C4-2B (cell line): ENCODE measurements around the gene CDH23.

Experiments
- H3K27ac ChIP-seq: fragments of 450-650 bp; 2 replicates; pipeline ENCODE4 v1.5.1; 2017
- CTCF ChIP-seq: fragments of 450-650 bp; conservative IDR thresholded peaks from 2 replicates; pipeline ENCODE4 v1.5.1; 2017; ENCODE audit warnings: mild to moderate bottlenecking
- ZFX ChIP-seq: fragments of 450-650 bp; IDR thresholded peaks from 2 replicates; pipeline ENCODE4 v1.6.1; 2017

The CDH23 gene

GRCh38 chr10:71836596-71836974 is 439.9 kb downstream of the CDH23 start:
- no peak for TF ChIP-seq CTCF
- H3K27ac ChIP-seq: no peak overlapping the region

GRCh38 chr10:71837098-71837827 is 440.5 kb downstream of the CDH23 start:
- no peak for TF ChIP-seq ZFX
- no peak for TF ChIP-seq CTCF
- H3K27ac ChIP-seq: no peak overlapping the region

GRCh38 chr10:71838264-71839211 is 441.8 kb downstream of the CDH23 start:
- TF ChIP-seq ZFX (no peak), CTCF (no peak)
- H3K27ac ChIP-seq: no peak overlapping the region

GRCh38 chr10:71840177-71840957 is 443.6 kb downstream of the CDH23 start:
- TF ChIP-seq CTCF (no peak), ZFX (no peak)
- no peak overlapping the region for H3K27ac ChIP-seq

GRCh38 chr10:71840958-71841335 is 444.2 kb downstream of the CDH23 start:
- H3K27ac ChIP-seq: no peak overlapping the region
- TF ChIP-seq CTCF (no peak), ZFX (no peak)

- no peak overlapping the region for H3K27ac ChIP-seq
- no peak for TF ChIP-seq CTCF
- no peak for TF ChIP-seq ZFX
Measured at GRCh38 chr10:71842422-71842821, 445.7 kb downstream of the CDH23 start.
